H9 (cell line): ENCODE measurements around the gene RAB3C. TPM values are rescaled to one million over a fixed set of nuclear protein-coding genes. Genes with fewer than 3 reads are reported as not detected.

Source experiments
- DNase-seq: peaks from one replicate; pipeline ENCODE4 v3.0.0-alpha.2; 2017
- H2AFZ ChIP-seq: one replicate; pipeline ENCODE4 v1.6.1; 2013; ENCODE audit warnings: mild to moderate bottlenecking, low read length, control low read depth, moderate library complexity
- H2AK5ac ChIP-seq: 2 replicates; pipeline ENCODE4 v1.6.1; 2013; ENCODE audit warnings: low read length, control low read depth, mixed read lengths; ENCODE audit not compliant: insufficient read length
- H2BK120ac ChIP-seq: one replicate; pipeline ENCODE4 v1.6.1; 2013; ENCODE audit warnings: low read depth, mild to moderate bottlenecking, low read length, control low read depth, inconsistent platforms; ENCODE audit not compliant: poor library complexity, severe bottlenecking
- H2BK12ac ChIP-seq: 2 replicates; pipeline ENCODE4 v1.6.1; 2013; ENCODE audit warnings: low read length, control low read depth, mixed read lengths, low read depth; ENCODE audit not compliant: insufficient read length
- H2BK15ac ChIP-seq: 2 replicates; pipeline ENCODE4 v1.6.1; 2013; ENCODE audit warnings: low read depth, low read length, control low read depth
- H2BK20ac ChIP-seq: one replicate; pipeline ENCODE4 v1.6.1; 2013; ENCODE audit warnings: low read depth, mild to moderate bottlenecking, low read length, control low read depth, inconsistent platforms; ENCODE audit not compliant: poor library complexity, severe bottlenecking
- H2BK5ac ChIP-seq: 2 replicates; pipeline ENCODE4 v1.6.1; 2013; ENCODE audit warnings: low read length, control low read depth, mixed read lengths; ENCODE audit not compliant: insufficient read length
- H3K14ac ChIP-seq: 2 replicates; pipeline ENCODE4 v1.6.1; 2013; ENCODE audit warnings: low read length, control low read depth; ENCODE audit not compliant: insufficient read depth
- H3K18ac ChIP-seq: 2 replicates; pipeline ENCODE4 v1.6.1; 2013; ENCODE audit warnings: low read depth, mild to moderate bottlenecking, mixed read lengths, low read length, control low read depth; ENCODE audit not compliant: insufficient read length
- H3K23ac ChIP-seq: 2 replicates; pipeline ENCODE4 v1.6.1; 2013; ENCODE audit warnings: low read length, control low read depth, mixed read lengths, low read depth; ENCODE audit not compliant: insufficient read length
- H3K23me2 ChIP-seq: 2 replicates; pipeline ENCODE4 v1.6.1; 2013; ENCODE audit warnings: low read depth, mild to moderate bottlenecking, mixed read lengths, low read length, control low read depth; ENCODE audit not compliant: insufficient read length, poor library complexity, severe bottlenecking
- H3K27ac ChIP-seq: 2 replicates; pipeline ENCODE4 v1.5.1; 2013; ENCODE audit warnings: low read length, control low read depth, mixed read lengths, low read depth; ENCODE audit not compliant: insufficient read length
- H3K27me3 ChIP-seq: 2 replicates; pipeline ENCODE4 v1.6.1; 2013; ENCODE audit warnings: low read length, control low read depth, inconsistent platforms; ENCODE audit not compliant: insufficient read depth
- H3K4ac ChIP-seq: 2 replicates; pipeline ENCODE4 v1.6.1; 2013; ENCODE audit warnings: low read depth, mild to moderate bottlenecking, control low read depth, inconsistent platforms, low read length, moderate library complexity
- H3K4me1 ChIP-seq: 2 replicates; pipeline ENCODE4 v1.6.1; 2013; ENCODE audit warnings: low read length, control low read depth, inconsistent platforms; ENCODE audit not compliant: insufficient read depth
- H3K4me2 ChIP-seq: 2 replicates; pipeline ENCODE4 v1.6.1; 2013; ENCODE audit warnings: low read length, control low read depth, mixed read lengths; ENCODE audit not compliant: insufficient read length, insufficient read depth
- H3K56ac ChIP-seq: 2 replicates; pipeline ENCODE4 v1.6.1; 2013; ENCODE audit warnings: low read depth, mild to moderate bottlenecking, mixed read lengths, low read length, control low read depth; ENCODE audit not compliant: insufficient read length
- H3K79me1 ChIP-seq: 2 replicates; pipeline ENCODE4 v1.6.1; 2013; ENCODE audit warnings: low read depth, mild to moderate bottlenecking, moderate library complexity, low read length, control low read depth, inconsistent platforms; ENCODE audit not compliant: insufficient read depth, poor library complexity, severe bottlenecking
- H3K79me2 ChIP-seq: 2 replicates; pipeline ENCODE4 v1.6.1; 2013; ENCODE audit warnings: low read length, control low read depth, inconsistent platforms; ENCODE audit not compliant: insufficient read depth
- H3K9ac ChIP-seq: 2 replicates; pipeline ENCODE4 v1.6.1; 2013; ENCODE audit warnings: low read length, control low read depth, mixed read lengths; ENCODE audit not compliant: insufficient read length; ENCODE audit errors: extremely low read depth
- H3K9me3 ChIP-seq: one replicate; pipeline ENCODE4 v1.6.1; 2013; ENCODE audit warnings: low read depth, low read length, inconsistent platforms; ENCODE audit not compliant: control insufficient read depth
- H3T11ph ChIP-seq: one replicate; pipeline ENCODE4 v1.6.1; 2013; ENCODE audit warnings: mild to moderate bottlenecking, low read length, control low read depth, inconsistent platforms
- H4K20me1 ChIP-seq: one replicate; pipeline ENCODE4 v1.6.1; 2013; ENCODE audit not compliant: control insufficient read depth, insufficient read length, insufficient read depth
- H4K5ac ChIP-seq: 2 replicates; pipeline ENCODE4 v1.6.1; 2013; ENCODE audit warnings: low read depth, mild to moderate bottlenecking, mixed read lengths, low read length, control low read depth; ENCODE audit not compliant: insufficient read length
- H4K8ac ChIP-seq: replicated peaks from 2 replicates; pipeline ENCODE4 v1.6.1; 2013; ENCODE audit warnings: low read length, control low read depth, mixed read lengths, low read depth; ENCODE audit not compliant: insufficient read length
- H4K91ac ChIP-seq: 2 replicates; pipeline ENCODE4 v1.6.1; 2013; ENCODE audit warnings: low read depth, mild to moderate bottlenecking, moderate library complexity, mixed read lengths, low read length, control low read depth; ENCODE audit not compliant: insufficient read length
- H3K27ac Mint-ChIP-seq, 3 experiments: 2 replicates in 2 of 3; 3 replicates in 1 of 3; pipeline ENCODE4 v1.8.0; 2020 to 2021; ENCODE audit warnings: mixed read lengths in 3 of 3, mild to moderate bottlenecking in 1 of 3, moderate library complexity in 1 of 3
- H3K27me3 Mint-ChIP-seq: 2 replicates; pipeline ENCODE4 v1.8.0; 2021; ENCODE audit warnings: low read depth, mild to moderate bottlenecking, moderate library complexity, mixed read lengths
- H3K36me3 Mint-ChIP-seq, 3 experiments: 2 replicates in 2 of 3; 3 replicates in 1 of 3; pipeline ENCODE4 v1.8.0; 2020 to 2021; ENCODE audit warnings: low read depth in 3 of 3, mixed read lengths in 3 of 3; ENCODE audit not compliant: insufficient read depth in 1 of 3
- H3K4me1 Mint-ChIP-seq, 2 experiments: 2 replicates each; pipeline ENCODE4 v1.8.0; 2020; ENCODE audit warnings: mixed read lengths in 2 of 2
- H3K4me3 Mint-ChIP-seq, 2 experiments: 2 replicates in 1 of 2; 3 replicates in 1 of 2; pipeline ENCODE4 v1.8.0; 2020 to 2021; ENCODE audit warnings: mild to moderate bottlenecking in 2 of 2, mixed read lengths in 2 of 2, moderate library complexity in 1 of 2
- H3K9me3 Mint-ChIP-seq, 2 experiments: 2 replicates in 1 of 2; 3 replicates in 1 of 2; pipeline ENCODE4 v1.8.0; 2020; ENCODE audit warnings: mild to moderate bottlenecking in 2 of 2, mixed read lengths in 2 of 2, moderate library complexity in 1 of 2
- WGBS: extraction: QIAGEN DNeasy Blood & Tissue Kit; methylation state at CpG from one replicate; pipeline ENCODE4 v1.1.7; 2013; ENCODE audit warnings: missing lambda C conversion rate, low lambda C conversion rate, mixed read lengths; ENCODE audit not compliant: insufficient read length; ENCODE audit errors: extremely low coverage; 5-methylcytosine and 5-hydroxymethylcytosine counted together
- total RNA-seq: library from RNA; stranded (reverse); gene quantifications from 2 replicates; pipeline ENCODE4 v1.2.1, GENCODE V29; 2021
- TF ChIP-seq, protein P1 (sequence below): fragments of 200-600 bp; sonication (generic); conservative IDR thresholded peaks from 3 replicates; pipeline ENCODE4 v1.8.0; 2021; ENCODE audit warnings: antibody characterized with exemption, mild to moderate bottlenecking

RAB3C gene
- total RNA-seq, 1 experiment from 2014 or later, result 16.3 TPM

DNA sequence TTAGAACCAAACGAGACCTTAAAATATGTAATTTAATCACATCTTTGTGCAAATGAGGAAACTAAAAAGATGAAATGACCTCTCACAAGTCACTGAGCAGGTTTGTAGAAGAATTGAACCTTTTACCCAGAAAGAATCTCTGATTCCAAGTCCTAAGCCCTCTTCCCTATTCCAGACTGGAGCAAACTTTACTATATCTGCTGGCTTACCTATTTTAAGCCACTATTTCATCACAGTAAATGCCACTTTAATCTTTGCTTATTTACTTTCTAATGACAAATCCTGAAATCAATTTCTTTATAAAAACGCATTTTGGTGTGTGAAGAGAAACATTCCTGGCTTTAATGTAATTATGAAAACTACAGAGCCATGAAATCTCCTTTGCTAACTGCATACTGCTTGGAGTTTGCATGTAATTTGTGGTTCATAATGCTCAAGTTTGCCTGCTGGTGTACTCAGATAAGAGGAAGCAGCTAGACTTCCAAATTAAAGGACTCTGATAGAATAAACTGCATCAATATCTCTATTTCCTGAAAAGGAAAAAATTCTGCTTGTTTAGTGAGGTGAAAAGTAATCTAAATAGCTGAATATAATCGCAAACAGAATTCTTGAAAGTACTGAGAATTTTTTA, 121.2 kb downstream of the RAB3C start:
- H2BK20ac ChIP-seq, result no peak overlapping the region
- no peak overlapping the region for H3K4ac ChIP-seq
- H2BK12ac ChIP-seq, result no peak overlapping the region
- H2BK5ac ChIP-seq, result no peak overlapping the region
- H2BK120ac ChIP-seq, result no peak overlapping the region
- H3K9me3 Mint-ChIP-seq, result peaks cover 19 to 23% of the 10 kb centered on the region in 2 experiments
- no peak overlapping the region for H3K9ac ChIP-seq
- TF ChIP-seq, protein P1, sequence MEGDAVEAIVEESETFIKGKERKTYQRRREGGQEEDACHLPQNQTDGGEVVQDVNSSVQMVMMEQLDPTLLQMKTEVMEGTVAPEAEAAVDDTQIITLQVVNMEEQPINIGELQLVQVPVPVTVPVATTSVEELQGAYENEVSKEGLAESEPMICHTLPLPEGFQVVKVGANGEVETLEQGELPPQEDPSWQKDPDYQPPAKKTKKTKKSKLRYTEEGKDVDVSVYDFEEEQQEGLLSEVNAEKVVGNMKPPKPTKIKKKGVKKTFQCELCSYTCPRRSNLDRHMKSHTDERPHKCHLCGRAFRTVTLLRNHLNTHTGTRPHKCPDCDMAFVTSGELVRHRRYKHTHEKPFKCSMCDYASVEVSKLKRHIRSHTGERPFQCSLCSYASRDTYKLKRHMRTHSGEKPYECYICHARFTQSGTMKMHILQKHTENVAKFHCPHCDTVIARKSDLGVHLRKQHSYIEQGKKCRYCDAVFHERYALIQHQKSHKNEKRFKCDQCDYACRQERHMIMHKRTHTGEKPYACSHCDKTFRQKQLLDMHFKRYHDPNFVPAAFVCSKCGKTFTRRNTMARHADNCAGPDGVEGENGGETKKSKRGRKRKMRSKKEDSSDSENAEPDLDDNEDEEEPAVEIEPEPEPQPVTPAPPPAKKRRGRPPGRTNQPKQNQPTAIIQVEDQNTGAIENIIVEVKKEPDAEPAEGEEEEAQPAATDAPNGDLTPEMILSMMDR, result no peak
- H2AK5ac ChIP-seq, result no peak overlapping the region
- H3K27me3 ChIP-seq, result no peaks in the 10 kb centered on the region
- no peak overlapping the region for H4K5ac ChIP-seq
- H3K56ac ChIP-seq, result no peak overlapping the region
- DNase-seq, result no peak
- no peak overlapping the region for H4K8ac ChIP-seq
- H3K27ac Mint-ChIP-seq, result no peak overlapping the region
- H3K14ac ChIP-seq, result no peak overlapping the region
- H3K18ac ChIP-seq, result no peak overlapping the region
- H3K9me3 ChIP-seq, result no peaks in the 10 kb centered on the region
- no peaks in the 10 kb centered on the region for H3K79me1 ChIP-seq
- H3K79me2 ChIP-seq, result no peaks in the 10 kb centered on the region
- no peak overlapping the region for H2BK15ac ChIP-seq
- no peaks in the 10 kb centered on the region for H3K27me3 Mint-ChIP-seq
- no peak overlapping the region for H2AFZ ChIP-seq
- no peak overlapping the region for H4K91ac ChIP-seq
- H3K23me2 ChIP-seq, result no peaks in the 10 kb centered on the region
- H3K4me1 Mint-ChIP-seq, result 0 out of 4 replicates have a peak, but pooled peaks cover 0 to 4% of the 10 kb centered on the region in 2 experiments
- H3K4me1 ChIP-seq, result no peaks in the 10 kb centered on the region
- H3T11ph ChIP-seq, result no peak overlapping the region
- no peak overlapping the region for H3K27ac ChIP-seq
- no CpG with 5 or more reads among the region's 3 CpGs for WGBS
- no peak overlapping the region for H3K4me2 ChIP-seq
- no peaks in the 10 kb centered on the region for H4K20me1 ChIP-seq
- H3K36me3 Mint-ChIP-seq, result peaks cover 14 to 22% (median 17%) of the 10 kb centered on the region in 3 experiments
- H3K4me3 Mint-ChIP-seq, result no peak overlapping the region
- no peak overlapping the region for H3K23ac ChIP-seq
